ENCODE measurements around the gene PTPRA. TPM values are rescaled to one million over a fixed set of nuclear protein-coding genes. Genes with fewer than 3 reads are reported as not detected.

PTPRA gene
- total and polyA plus RNA-seq, 9 of the 15 experiments (the other 6 are each of a cell fraction or from before 2014, with no cell fraction given), result 3.4 to 80.5 (median 28.0) TPM

GRCh38 chr20:3051385-3052019 lies 178.2 kb downstream of the PTPRA start:
- BruUV-seq (replicated peaks), result no TSS peak
- no peaks in the 10 kb centered on the region for H3K9me1 ChIP-seq (ENCODE audit: control insufficient read depth, insufficient read depth, low read length)
- WGBS (ENCODE audit: insufficient coverage, low coverage, missing lambda C conversion rate), result 42% methylated on average over 6 of the region's 7 CpGs
- H2AFZ ChIP-seq (ENCODE audit: low read depth, low read length), result no peak overlapping the region
- H3K27me3 ChIP-seq (ENCODE audit: control insufficient read depth in 2 of 2, insufficient read depth in 2 of 2, low read length in 2 of 2), result no peaks in the 10 kb centered on the region
- CTCF ChIA-PET (ENCODE audit: low intra/inter-chr PET ratio), result no interaction called here
- POLR2A ChIA-PET, result no interaction called here
- no peak overlapping the region for H3K4me2 ChIP-seq (ENCODE audit: insufficient read depth, low read length)
- no peaks in the 10 kb centered on the region for H3K9me3 ChIP-seq (replicated peaks; ENCODE audit: control insufficient read depth, insufficient read depth, low read depth, low read length)
- peaks cover 26% of the 10 kb centered on the region; the same call in 2 of the 3 replicates for H3K36me3 ChIP-seq (ENCODE audit: control insufficient read depth, insufficient read depth, low read length)
- no peaks in the 10 kb centered on the region for H4K20me1 ChIP-seq (replicated peaks; ENCODE audit: control insufficient read depth, insufficient read depth, low read length)
- H3K27ac ChIP-seq (ENCODE audit: extremely low read depth, low read depth, low read length), result no peak overlapping the region
- FAIRE-seq (no peak), DNase-seq (ENCODE audit: extremely low read depth in 1 of 4, low spot score in 3 of 4) (no peak), ATAC-seq (no peak)
- intact Hi-C loops (cut with micrococcal nuclease), result loop anchor here (10.0 kb wide), 1 partner anchor 223 kb away; no protein-coding TSS in a partner anchor
- no peak overlapping the region for H3K4me3 ChIP-seq
- no peak overlapping the region for H3K9ac ChIP-seq (ENCODE audit: insufficient read depth in 1 of 2, low read depth in 2 of 2, low read length in 2 of 2)
- in situ Hi-C loops (cut with MboI), result no loop called here
- peaks cover 12 to 13% of the 10 kb centered on the region in 2 experiments; a peak in 4 of 5 replicates for H3K4me1 ChIP-seq (replicated peaks in 1 of 2; ENCODE audit: control insufficient read depth in 2 of 2, insufficient read depth in 2 of 2, low read length in 2 of 2)
- peaks cover 15% of the 10 kb centered on the region for H3K79me2 ChIP-seq (ENCODE audit: control insufficient read depth, insufficient read depth, low read length)
- TF ChIP-seq ARID3A (IDR thresholded peaks at IDR 0.05; ENCODE audit: borderline replicate concordance, low read depth, low read length) (no peak), ZNF584 (CRISPR knock-in tag; IDR thresholded peaks at IDR 0.05; ENCODE audit: low read depth) (no peak), E2F8 (IDR thresholded peaks at IDR 0.05; ENCODE audit: low read depth, partially characterized antibody) (no peak), KLF10 (CRISPR knock-in tag; IDR thresholded peaks at IDR 0.05) (no peak), FOSL1 (tag; conservative IDR thresholded peaks at IDR 0.05) (no peak), SIN3B (IDR thresholded peaks at IDR 0.05; ENCODE audit: low read depth) (no peak), TAF7 (tag; IDR thresholded peaks at IDR 0.05) (no peak), DMBX1 (CRISPR knock-in tag; IDR thresholded peaks at IDR 0.05; ENCODE audit: borderline replicate concordance) (no peak), ZNF316 (IDR thresholded peaks at IDR 0.05) (no peak), TEAD2 (tag; IDR thresholded peaks at IDR 0.05) (no peak), GABPA (tag; conservative IDR thresholded peaks at IDR 0.05; ENCODE audit: low read depth) (no peak), HEY1 (CRISPR knock-in tag; IDR thresholded peaks at IDR 0.05; ENCODE audit: borderline replicate concordance) (no peak), HDGF (IDR thresholded peaks at IDR 0.05) (no peak)
- TF ChIP-seq, protein P1, sequence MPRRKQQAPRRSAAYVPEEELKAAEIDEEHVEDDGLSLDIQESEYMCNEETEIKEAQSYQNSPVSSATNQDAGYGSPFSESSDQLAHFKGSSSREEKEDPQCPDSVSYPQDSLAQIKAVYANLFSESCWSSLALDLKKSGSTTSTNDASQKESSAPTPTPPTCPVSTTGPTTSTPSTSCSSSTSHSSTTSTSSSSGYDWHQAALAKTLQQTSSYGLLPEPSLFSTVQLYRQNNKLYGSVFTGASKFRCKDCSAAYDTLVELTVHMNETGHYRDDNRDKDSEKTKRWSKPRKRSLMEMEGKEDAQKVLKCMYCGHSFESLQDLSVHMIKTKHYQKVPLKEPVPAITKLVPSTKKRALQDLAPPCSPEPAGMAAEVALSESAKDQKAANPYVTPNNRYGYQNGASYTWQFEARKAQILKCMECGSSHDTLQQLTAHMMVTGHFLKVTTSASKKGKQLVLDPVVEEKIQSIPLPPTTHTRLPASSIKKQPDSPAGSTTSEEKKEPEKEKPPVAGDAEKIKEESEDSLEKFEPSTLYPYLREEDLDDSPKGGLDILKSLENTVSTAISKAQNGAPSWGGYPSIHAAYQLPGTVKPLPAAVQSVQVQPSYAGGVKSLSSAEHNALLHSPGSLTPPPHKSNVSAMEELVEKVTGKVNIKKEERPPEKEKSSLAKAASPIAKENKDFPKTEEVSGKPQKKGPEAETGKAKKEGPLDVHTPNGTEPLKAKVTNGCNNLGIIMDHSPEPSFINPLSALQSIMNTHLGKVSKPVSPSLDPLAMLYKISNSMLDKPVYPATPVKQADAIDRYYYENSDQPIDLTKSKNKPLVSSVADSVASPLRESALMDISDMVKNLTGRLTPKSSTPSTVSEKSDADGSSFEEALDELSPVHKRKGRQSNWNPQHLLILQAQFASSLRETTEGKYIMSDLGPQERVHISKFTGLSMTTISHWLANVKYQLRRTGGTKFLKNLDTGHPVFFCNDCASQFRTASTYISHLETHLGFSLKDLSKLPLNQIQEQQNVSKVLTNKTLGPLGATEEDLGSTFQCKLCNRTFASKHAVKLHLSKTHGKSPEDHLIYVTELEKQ (CRISPR knock-in tag; IDR thresholded peaks at IDR 0.05), result no peak

All from K562 (cell line).